Esophagus muscularis mucosa (tissue), 4 donors: ENCODE measurements around the gene WSCD2. TPM values are rescaled to one million over a fixed set of nuclear protein-coding genes. Genes with fewer than 3 reads are reported as not detected.

Source experiments
- DNase-seq: peaks from one replicate; pipeline ENCODE4 v3.0.0-alpha.2; 2017; ENCODE audit errors: extremely low spot score
- H3K27ac ChIP-seq, 4 donors: fragments of 200-600 bp; sonication (generic); replicated peaks in 1 of 4; 1 replicate in 3 of 4; 2 replicates in 1 of 4; pipeline ENCODE4 v1.5.1; 2016 to 2019; ENCODE audit warnings: mild to moderate bottlenecking in 1 of 4
- H3K27me3 ChIP-seq, 4 donors: fragments of 200-600 bp; sonication (generic); one replicate each; pipeline versions ENCODE4 v1.5.1 to v1.6.0; 2016 to 2019
- H3K36me3 ChIP-seq, 4 donors: fragments of 200-600 bp; sonication (generic); one replicate each; pipeline ENCODE4 v1.5.1; 2016 to 2019
- H3K4me1 ChIP-seq, 4 donors: fragments of 200-600 bp; sonication (generic); one replicate each; pipeline ENCODE4 v1.5.1; 2016 to 2019
- H3K4me3 ChIP-seq, 4 donors: fragments of 200-600 bp; sonication (generic); 1 replicate in 2 of 4; 2 replicates in 2 of 4; pipeline ENCODE4 v1.5.1; 2016 to 2019; ENCODE audit warnings: mild to moderate bottlenecking in 4 of 4, moderate library complexity in 1 of 4
- H3K9me3 ChIP-seq, 4 donors: fragments of 200-600 bp; sonication (generic); 1 replicate in 3 of 4; 2 replicates in 1 of 4; pipeline ENCODE4 v1.5.1; 2016 to 2019
- EP300 ChIP-seq: sonication (generic); formaldehyde crosslinking; IDR thresholded peaks from one replicate; pipeline ENCODE4 v1.6.1; 2017; ENCODE audit warnings: antibody characterized with exemption
- POLR2A ChIP-seq: fragments of 450-650 bp; IDR thresholded peaks from one replicate; pipeline ENCODE4 v1.6.1; 2017; ENCODE audit warnings: antibody characterized with exemption, moderate library complexity, mild to moderate bottlenecking, low read depth
- POLR2AphosphoS5 ChIP-seq, 2 donors: sonication (generic); formaldehyde crosslinking; IDR thresholded peaks; one replicate each; pipeline ENCODE4 v1.6.1; 2017; ENCODE audit warnings: antibody characterized with exemption in 2 of 2
- WGBS: methylation state at CpG from one replicate; pipeline ENCODE4 v1.1.5; 2018; 5-methylcytosine and 5-hydroxymethylcytosine counted together
- intact Hi-C: fragments of 100-400 bp; cut with DNase I; formaldehyde crosslinking; loops from one replicate; pipeline ENCODE4 v1.15.1; 2023
- total RNA-seq, 4 donors: library from RNA; depleted of rRNA; stranded (reverse); fragments of >200 nt; gene quantifications; one replicate each; pipeline versions ENCODE4 v1.1.0 to v1.2.1, GENCODE V29; 2016
- TF ChIP-seq, protein P1 (sequence below), 3 experiments: fragments of 200-600 bp in 2 of 3; fragments of 450-650 bp in 1 of 3; sonication (generic) in 2 of 3; IDR thresholded peaks; one replicate each; pipeline ENCODE4 v1.5.1; 2017 to 2019; ENCODE audit warnings: antibody characterized with exemption in 3 of 3, mild to moderate bottlenecking in 2 of 3, moderate library complexity in 1 of 3

WSCD2 gene
- total RNA-seq, 4 donors from 2014 or later: 24.7 to 47.9 (median 30.4) TPM

GRCh38 chr12:108141600-108142130 lies 12.6 kb downstream of the WSCD2 start:
- Histone ChIP-seq H3K4me3 (no peak overlapping the region), H3K4me1 (peaks cover 0 to 31% (median 12%) of the 10 kb centered on the region in 4 donors), H3K27ac (no peak overlapping the region), H3K36me3 (peaks cover 0 to 5% (median 0%) of the 10 kb centered on the region in 4 donors), H3K9me3 (no peaks in the 10 kb centered on the region), H3K27me3 (no peaks in the 10 kb centered on the region)
- TF ChIP-seq POLR2AphosphoS5 (IDR thresholded peaks at IDR 0.05) (no peak), EP300 (no peak), POLR2A (no peak)
- TF ChIP-seq, protein P1, sequence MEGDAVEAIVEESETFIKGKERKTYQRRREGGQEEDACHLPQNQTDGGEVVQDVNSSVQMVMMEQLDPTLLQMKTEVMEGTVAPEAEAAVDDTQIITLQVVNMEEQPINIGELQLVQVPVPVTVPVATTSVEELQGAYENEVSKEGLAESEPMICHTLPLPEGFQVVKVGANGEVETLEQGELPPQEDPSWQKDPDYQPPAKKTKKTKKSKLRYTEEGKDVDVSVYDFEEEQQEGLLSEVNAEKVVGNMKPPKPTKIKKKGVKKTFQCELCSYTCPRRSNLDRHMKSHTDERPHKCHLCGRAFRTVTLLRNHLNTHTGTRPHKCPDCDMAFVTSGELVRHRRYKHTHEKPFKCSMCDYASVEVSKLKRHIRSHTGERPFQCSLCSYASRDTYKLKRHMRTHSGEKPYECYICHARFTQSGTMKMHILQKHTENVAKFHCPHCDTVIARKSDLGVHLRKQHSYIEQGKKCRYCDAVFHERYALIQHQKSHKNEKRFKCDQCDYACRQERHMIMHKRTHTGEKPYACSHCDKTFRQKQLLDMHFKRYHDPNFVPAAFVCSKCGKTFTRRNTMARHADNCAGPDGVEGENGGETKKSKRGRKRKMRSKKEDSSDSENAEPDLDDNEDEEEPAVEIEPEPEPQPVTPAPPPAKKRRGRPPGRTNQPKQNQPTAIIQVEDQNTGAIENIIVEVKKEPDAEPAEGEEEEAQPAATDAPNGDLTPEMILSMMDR (IDR thresholded peaks at IDR 0.05): no peak
- DNase-seq: no peak
- intact Hi-C loops: no loop called here
- 63% methylated on average over 4 of the region's 4 CpGs for WGBS

DNA sequence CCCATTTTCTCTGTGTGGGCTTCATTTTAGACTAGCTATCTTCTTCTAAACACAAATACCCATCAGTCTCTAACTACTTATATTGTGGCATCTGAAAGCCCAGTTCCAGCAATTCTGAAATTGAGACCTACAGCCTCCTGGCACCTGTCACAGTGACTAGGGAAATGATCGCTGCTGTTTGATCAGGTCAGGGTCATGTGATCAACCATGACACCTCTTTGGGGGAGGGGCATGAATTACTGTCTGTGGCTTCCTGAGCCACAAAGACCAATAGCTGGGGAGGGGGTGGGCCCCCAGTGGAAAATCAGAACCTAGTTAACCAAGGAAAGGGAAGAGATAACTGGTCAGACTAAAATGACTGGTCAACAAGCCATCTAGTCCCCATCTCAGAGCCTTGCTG lies 14.1 kb downstream of the WSCD2 start:
- no peak for DNase-seq
- no peak for TF ChIP-seq POLR2A
- TF ChIP-seq, protein P1 (IDR thresholded peaks at IDR 0.05): no peak
- no peak for TF ChIP-seq EP300
- no peak for TF ChIP-seq POLR2AphosphoS5 (IDR thresholded peaks at IDR 0.05)
- Histone ChIP-seq H3K27me3 (no peaks in the 10 kb centered on the region), H3K9me3 (no peaks in the 10 kb centered on the region), H3K27ac (no peak overlapping the region), H3K4me1 (peaks cover 0 to 30% (median 4%) of the 10 kb centered on the region in 4 donors), H3K36me3 (peaks cover 0 to 5% (median 0%) of the 10 kb centered on the region in 4 donors), H3K4me3 (no peak overlapping the region)
- intact Hi-C loops: no loop called here
- 73% methylated on average over 1 of the region's 1 CpG for WGBS

DNA sequence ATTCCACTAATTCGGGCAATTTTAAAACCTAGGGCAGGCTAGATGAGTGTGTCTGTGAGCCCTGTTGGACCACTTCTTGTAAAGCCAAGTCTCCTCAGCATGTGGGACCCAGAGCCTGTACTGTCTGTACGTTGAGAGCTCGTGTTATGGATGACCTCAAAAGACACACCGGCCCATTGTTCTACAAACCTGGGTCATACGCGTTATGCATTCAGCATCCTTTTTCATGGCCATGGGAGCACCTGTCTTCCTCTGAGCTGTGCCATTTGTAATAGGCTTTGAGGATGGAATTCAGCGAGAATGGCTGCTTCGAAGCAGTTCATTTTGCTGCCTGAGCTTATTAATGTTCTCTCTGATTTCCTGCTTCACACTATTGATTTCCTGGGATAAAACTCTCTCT lies 15.0 kb downstream of the WSCD2 start:
- no peak overlapping the region for H3K27ac ChIP-seq
- TF ChIP-seq EP300: no peak
- TF ChIP-seq POLR2AphosphoS5 (IDR thresholded peaks at IDR 0.05): no peak
- no peak for TF ChIP-seq POLR2A
- TF ChIP-seq, protein P1 (IDR thresholded peaks at IDR 0.05): no peak
- H3K36me3 ChIP-seq: peaks cover 0 to 5% (median 0%) of the 10 kb centered on the region in 4 donors
- no peak for DNase-seq
- intact Hi-C loops: no loop called here
- no peaks in the 10 kb centered on the region for H3K27me3 ChIP-seq
- no peaks in the 10 kb centered on the region for H3K9me3 ChIP-seq
- WGBS: 79% methylated on average over 8 of the region's 8 CpGs
- H3K4me1 ChIP-seq: peaks cover 0 to 31% (median 6%) of the 10 kb centered on the region in 4 donors
- no peak overlapping the region for H3K4me3 ChIP-seq

DNA sequence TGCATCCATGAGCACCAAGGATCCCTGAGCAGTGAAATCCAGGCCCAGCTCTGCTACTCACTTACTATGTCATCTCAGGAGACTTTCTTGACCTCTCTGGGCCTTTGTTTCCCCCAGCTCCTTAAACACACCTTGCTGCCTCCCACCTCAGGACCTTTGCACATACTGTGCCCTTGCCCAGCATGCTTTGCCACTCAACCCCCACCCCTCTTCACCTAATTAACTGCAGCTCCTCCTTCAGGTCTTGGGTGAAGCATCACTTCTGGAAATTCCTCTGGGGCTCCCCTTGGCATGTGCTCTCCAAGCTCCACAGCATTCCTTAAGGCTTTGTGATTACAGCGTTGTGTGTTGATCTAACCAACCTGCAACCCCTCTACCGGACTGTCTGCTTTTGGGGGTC lies 15.9 kb downstream of the WSCD2 start:
- Histone ChIP-seq H3K27ac (no peak overlapping the region), H3K4me3 (no peak overlapping the region), H3K27me3 (no peaks in the 10 kb centered on the region), H3K9me3 (no peaks in the 10 kb centered on the region), H3K36me3 (peaks cover 0 to 5% (median 0%) of the 10 kb centered on the region in 4 donors), H3K4me1 (peaks cover 0 to 40% (median 8%) of the 10 kb centered on the region in 4 donors)
- DNase-seq: no peak
- 71% methylated on average over 2 of the region's 2 CpGs for WGBS
- no peak for TF ChIP-seq EP300
- no peak for TF ChIP-seq POLR2A
- TF ChIP-seq, protein P1 (IDR thresholded peaks at IDR 0.05): no peak
- no peak for TF ChIP-seq POLR2AphosphoS5 (IDR thresholded peaks at IDR 0.05)
- intact Hi-C loops: no loop called here
